Measurements from ENCODE around the gene TMEM147.

- TF ChIP-seq GLI2 (tag by site-specific recombination; IDR thresholded peaks at IDR 0.05; ENCODE audit: borderline replicate concordance, low read depth) (no peak), YY1 (tag by site-specific recombination; IDR thresholded peaks at IDR 0.05) (no peak), CTCF (tag by site-specific recombination; IDR thresholded peaks at IDR 0.05) (no peak), ZEB2 (tag by site-specific recombination; IDR thresholded peaks at IDR 0.05) (no peak), ZNF324 (tag by site-specific recombination; IDR thresholded peaks at IDR 0.05) (no peak), PRDM4 (tag by site-specific recombination; IDR thresholded peaks at IDR 0.05) (no peak), ZSCAN16 (tag by site-specific recombination; IDR thresholded peaks at IDR 0.05) (no peak)
These were observed 11.5 kb upstream of the TMEM147 start for GRCh38 chr19:35533822-35534392.

Data from HEK293 (cell line).